Measurements from ENCODE around the gene LRRC27.

DNA sequence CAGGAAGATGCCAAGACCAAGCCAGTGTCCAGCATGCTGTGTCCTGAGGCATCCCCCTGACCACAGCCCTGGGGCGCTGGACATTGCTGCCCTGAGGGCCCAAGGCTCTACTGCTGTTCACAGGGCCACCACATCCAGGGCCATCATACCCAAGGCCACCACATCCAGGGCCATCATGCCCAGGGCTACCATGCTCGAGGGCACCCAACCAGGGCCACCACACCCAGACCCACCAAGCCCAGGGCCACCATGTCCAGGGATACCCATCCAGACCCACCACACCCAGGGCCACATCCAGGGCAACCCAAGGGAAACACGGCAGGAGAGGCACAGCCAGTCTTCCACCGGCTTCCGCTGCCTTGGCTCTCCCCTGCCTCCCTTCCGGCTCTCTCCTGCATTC lies 41.4 kb upstream of the LRRC27 start:
- TF ChIP-seq POLR2A (IDR thresholded peaks at IDR 0.05; ENCODE audit: low read length) (no peak), GATA1 (IDR thresholded peaks at IDR 0.05; ENCODE audit: low read depth, low read length) (no peak)

Measured in erythroblast (primary cell).